Measurements from ENCODE around the gene SERPINE1.

DNA sequence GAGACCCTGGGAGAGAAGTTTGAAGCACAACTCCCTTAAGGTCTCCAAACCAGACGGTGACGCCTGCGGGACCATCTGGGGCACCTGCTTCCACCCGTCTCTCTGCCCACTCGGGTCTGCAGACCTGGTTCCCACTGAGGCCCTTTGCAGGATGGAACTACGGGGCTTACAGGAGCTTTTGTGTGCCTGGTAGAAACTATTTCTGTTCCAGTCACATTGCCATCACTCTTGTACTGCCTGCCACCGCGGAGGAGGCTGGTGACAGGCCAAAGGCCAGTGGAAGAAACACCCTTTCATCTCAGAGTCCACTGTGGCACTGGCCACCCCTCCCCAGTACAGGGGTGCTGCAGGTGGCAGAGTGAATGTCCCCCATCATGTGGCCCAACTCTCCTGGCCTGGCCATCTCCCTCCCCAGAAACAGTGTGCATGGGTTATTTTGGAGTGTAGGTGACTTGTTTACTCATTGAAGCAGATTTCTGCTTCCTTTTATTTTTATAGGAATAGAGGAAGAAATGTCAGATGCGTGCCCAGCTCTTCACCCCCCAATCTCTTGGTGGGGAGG is 10.8 kb downstream of the SERPINE1 start:
- TF ChIP-seq EZH2phosphoT487 (IDR thresholded peaks at IDR 0.05; ENCODE audit: insufficient read depth, low read depth) (no peak), EZH2 (IDR thresholded peaks at IDR 0.05; ENCODE audit: insufficient read depth, poor library complexity, severe bottlenecking) (no peak)
